T-cell (primary cell): Measurements from ENCODE around the gene RBM23. TPM values are rescaled to one million over a fixed set of nuclear protein-coding genes. Genes with fewer than 3 reads are reported as not detected.

Experiments used
- ATAC-seq, 4 experiments: fragments of 200-7000 bp in 3 of 4; fragments of 150-1000 bp in 1 of 4; cut with Tn5 transposase; replicated peaks in 1 of 4; 1 replicate in 3 of 4; 2 replicates in 1 of 4; pipeline ENCODE4 v1.10.0; 2021; ENCODE audit warnings: moderate library complexity in 3 of 4, mild to moderate bottlenecking in 2 of 4, moderate number of reproducible peaks in 1 of 4
- CTCF ChIA-PET, 2 donors: fragments of 300-600 bp; sonication (Branson Sonifier 250); formaldehyde crosslinking; loops; one replicate each; lab custom pipeline; 2022; ENCODE audit warnings: antibody characterized with exemption in 2 of 2; lab: Charles Lee
- POLR2A ChIA-PET, 2 donors: fragments of 300-600 bp; sonication (Branson Sonifier 250); formaldehyde crosslinking; loops; one replicate each; lab custom pipeline; 2022; ENCODE audit warnings: antibody characterized with exemption in 2 of 2; lab: Charles Lee
- DNase-seq, 35 experiments: peaks; one replicate each; pipeline versions ENCODE4 v3.0.0 to v3.0.0-alpha.2; 2013 to 2023
- H3K27ac ChIP-seq: one replicate; pipeline ENCODE4 v1.5.1; 2013; ENCODE audit warnings: low read length
- H3K27me3 ChIP-seq, 2 experiments: replicated peaks in 1 of 2; 1 replicate in 1 of 2; 2 replicates in 1 of 2; pipeline versions ENCODE4 v1.6.1 to v1.7.0; 2013; ENCODE audit warnings: low read length in 1 of 2, mixed read lengths in 1 of 2; ENCODE audit not compliant: control insufficient read depth in 2 of 2, insufficient read depth in 2 of 2; ENCODE audit errors: extremely low read depth in 1 of 2
- H3K36me3 ChIP-seq, 2 donors: 1 replicate in 1 of 2; 2 replicates in 1 of 2; pipeline versions ENCODE4 v1.6.1 to v1.7.0; 2013; ENCODE audit warnings: low read length in 1 of 2; ENCODE audit not compliant: control insufficient read depth in 2 of 2, insufficient read depth in 1 of 2; ENCODE audit errors: extremely low read depth in 1 of 2
- H3K4me1 ChIP-seq, 2 experiments: 1 replicate in 1 of 2; 2 replicates in 1 of 2; pipeline versions ENCODE4 v1.6.1 to v1.7.0; 2013; ENCODE audit warnings: low read length in 2 of 2, mixed read lengths in 1 of 2; ENCODE audit not compliant: insufficient read depth in 2 of 2, control insufficient read depth in 1 of 2; ENCODE audit errors: extremely low read depth in 1 of 2
- H3K4me3 ChIP-seq, 2 donors: 1 replicate in 1 of 2; 2 replicates in 1 of 2; pipeline versions ENCODE4 v1.5.1 to v1.7.0; 2013; ENCODE audit warnings: mild to moderate bottlenecking in 2 of 2, low read length in 1 of 2, moderate library complexity in 1 of 2; ENCODE audit not compliant: control insufficient read depth in 1 of 2; ENCODE audit errors: extremely low read depth in 1 of 2
- H3K9me3 ChIP-seq: 2 replicates; pipeline ENCODE4 v1.7.0; 2013
- H3K27ac Mint-ChIP-seq, 2 donors: one replicate each; pipeline ENCODE4 v1.8.0; 2020 to 2021; ENCODE audit warnings: mild to moderate bottlenecking in 2 of 2, mixed read lengths in 2 of 2
- H3K27me3 Mint-ChIP-seq, 2 donors: one replicate each; pipeline ENCODE4 v1.8.0; 2021 to 2022; ENCODE audit warnings: mixed read lengths in 2 of 2
- H3K36me3 Mint-ChIP-seq: one replicate; pipeline ENCODE4 v1.8.0; 2021; ENCODE audit warnings: mixed read lengths
- H3K4me1 Mint-ChIP-seq, 3 donors: one replicate each; pipeline ENCODE4 v1.8.0; 2020 to 2022; ENCODE audit warnings: mixed read lengths in 3 of 3, mild to moderate bottlenecking in 1 of 3
- H3K4me3 Mint-ChIP-seq, 3 donors: one replicate each; pipeline ENCODE4 v1.8.0; 2020 to 2022; ENCODE audit warnings: mild to moderate bottlenecking in 3 of 3, mixed read lengths in 3 of 3, moderate library complexity in 3 of 3
- H3K9me3 Mint-ChIP-seq, 3 donors: one replicate each; pipeline ENCODE4 v1.8.0; 2020 to 2022; ENCODE audit warnings: mixed read lengths in 3 of 3
- whole genome bisulfite sequencing: methylation state at CpG from one replicate; pipeline ENCODE4 v1.1.5; 2013; ENCODE audit warnings: missing lambda C conversion rate; ENCODE audit not compliant: insufficient coverage; 5-methylcytosine and 5-hydroxymethylcytosine counted together
- total RNA-seq, 35 experiments: library from RNA in 6 of 35; stranded (reverse) in 6 of 35; fragments of 120-200 nt in 1 of 35; gene quantifications; one replicate each; pipeline versions ENCODE4 v1.2.1 to v1.2.4 and lab custom pipeline; 2013 to 2026

The RBM23 gene
- total RNA-seq, 5 donors from 2014 or later (not counting 1 experiment from before 2014, with no cell fraction given), result 88.7 to 102 (median 94.7) TPM

DNA sequence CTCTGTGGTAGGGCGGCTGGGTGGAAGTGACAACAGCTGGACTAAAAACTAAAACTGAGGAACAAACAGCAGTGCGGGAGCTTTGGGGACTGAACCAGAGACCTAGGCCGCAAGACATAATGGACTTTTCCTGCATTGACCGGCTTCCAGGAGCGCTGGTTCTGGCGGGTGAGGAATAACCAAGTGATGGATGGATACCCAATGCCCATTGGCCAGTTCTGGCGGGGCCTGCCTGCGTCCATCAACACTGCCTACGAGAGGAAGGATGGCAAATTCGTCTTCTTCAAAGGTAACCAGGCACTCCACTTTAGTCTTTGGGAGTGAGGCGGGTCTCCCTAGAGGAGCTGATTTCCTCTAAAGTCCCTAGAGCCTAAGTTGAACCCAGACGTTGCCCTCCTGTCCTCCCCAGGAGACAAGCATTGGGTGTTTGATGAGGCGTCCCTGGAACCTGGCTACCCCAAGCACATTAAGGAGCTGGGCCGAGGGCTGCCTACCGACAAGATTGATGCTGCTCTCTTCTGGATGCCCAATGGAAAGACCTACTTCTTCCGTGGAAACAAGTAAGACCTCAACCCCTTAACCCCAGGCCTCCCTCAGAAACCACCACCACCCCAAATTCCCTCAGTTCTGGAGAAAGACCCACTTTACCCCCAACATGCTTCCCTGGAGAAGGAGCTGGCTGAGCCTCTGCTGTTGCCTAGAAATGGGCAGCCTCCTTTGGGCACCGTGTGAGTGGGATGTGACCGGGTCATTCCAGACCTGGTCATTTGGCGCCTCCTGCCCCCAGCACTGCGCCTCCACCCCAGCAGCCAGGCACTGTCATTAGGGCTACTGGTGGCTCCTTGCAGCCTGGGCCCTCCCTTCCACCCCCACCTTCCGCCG is 74.5 kb downstream of the RBM23 start:
- H3K27me3 Mint-ChIP-seq, result peaks cover 25 to 47% of the 10 kb centered on the region in 2 donors
- CTCF ChIA-PET, result interaction anchor here in 1 of 2 donors (0.7 kb wide), 2 partner anchors 10 to 42 kb away, joined by 3 to 4 read pairs; no protein-coding TSS in a partner anchor
- Histone ChIP-seq H3K27me3 (peaks cover 0 to 83% of the 10 kb centered on the region in 2 experiments), H3K36me3 (no peaks in the 10 kb centered on the region), H3K4me1 (no peaks in the 10 kb centered on the region), H3K27ac (no peak overlapping the region), H3K9me3 (no peaks in the 10 kb centered on the region), H3K4me3 (no peak overlapping the region)
- POLR2A ChIA-PET, result no interaction called here
- no peak for ATAC-seq
- H3K4me1 Mint-ChIP-seq, result no peaks in the 10 kb centered on the region
- H3K9me3 Mint-ChIP-seq, result no peaks in the 10 kb centered on the region
- DNase-seq, result no peak
- H3K36me3 Mint-ChIP-seq, result no peaks in the 10 kb centered on the region
- no peak overlapping the region for H3K4me3 Mint-ChIP-seq
- 91% methylated on average over 20 of the region's 22 CpGs for whole genome bisulfite sequencing
- H3K27ac Mint-ChIP-seq, result no peak overlapping the region

Other genes with a start within 250 kb of the RBM23 start
- 100 to 1,000 TPM; 130 to 152 (median 136) TPM for gene OXA1L, start 152.5 kb downstream of the RBM23 start, total RNA-seq
- gene SLC7A7, start 103.7 kb downstream of the RBM23 start, total RNA-seq, result 1 to 10 TPM in 2 of 5 donors, under 1 TPM in 2, not detected in 1; 0.75 to 1.8 (median 0.98) TPM
- 10 to 100 TPM; 36.5 to 70.1 (median 62.2) TPM for gene MRPL52, start 89.3 kb downstream of the RBM23 start, total RNA-seq
- 1 to 10 TPM; 1.9 to 3.7 (median 2.3) TPM for gene MMP14, start 82.6 kb downstream of the RBM23 start, total RNA-seq
- gene LRP10, start 47.4 kb downstream of the RBM23 start, total RNA-seq, result 100 to 1,000 TPM in 1 of 5 donors, 10 to 100 TPM in 4; 67.0 to 103 (median 89.9) TPM
- gene REM2, start 35.9 kb downstream of the RBM23 start, total RNA-seq, result 10 to 100 TPM in 1 of 5 donors, 1 to 10 TPM in 4; 4.1 to 10.6 (median 6.2) TPM
- gene PRMT5, start 10.2 kb upstream of the RBM23 start, total RNA-seq, result 10 to 100 TPM; 17.7 to 45.3 (median 37.5) TPM
- gene HAUS4, start 37.9 kb upstream of the RBM23 start, total RNA-seq, result 10 to 100 TPM; 19.2 to 37.1 (median 23.8) TPM
- gene AJUBA, start 63.4 kb upstream of the RBM23 start, total RNA-seq, result 1 to 10 TPM; 1.8 to 3.1 (median 2.4) TPM
- 10 to 100 TPM; 10.8 to 13.7 (median 12.4) TPM for gene C14orf93, start 91.0 kb upstream of the RBM23 start, total RNA-seq
- 10 to 100 TPM; 20.6 to 43.9 (median 38.0) TPM for gene PSMB5, start 115.8 kb upstream of the RBM23 start, total RNA-seq
- gene PSMB11, start 123.1 kb upstream of the RBM23 start, total RNA-seq, result under 1 TPM in 4 of 5 donors, not detected in 1; 0.26 to 0.95 (median 0.54) TPM
- 1 to 10 TPM; 1.2 to 3.0 (median 1.6) TPM for gene CDH24, start 138.4 kb upstream of the RBM23 start, total RNA-seq
- gene ACIN1, start 176.0 kb upstream of the RBM23 start, total RNA-seq, result 100 to 1,000 TPM; 277 to 326 (median 290) TPM
- gene C14orf119, start 176.4 kb upstream of the RBM23 start, total RNA-seq, result 10 to 100 TPM in 4 of 5 donors, 1 to 10 TPM in 1; 9.5 to 47.7 (median 43.6) TPM
- gene CIROP, start 185.8 kb upstream of the RBM23 start, total RNA-seq, result not detected
- under 1 TPM; 0.33 to 0.82 (median 0.53) TPM for gene CEBPE, start 200.1 kb upstream of the RBM23 start, total RNA-seq